OCI-LY7 (cell line): ENCODE results near the gene PDIA6. TPM values are rescaled to one million over a fixed set of nuclear protein-coding genes. Genes with fewer than 3 reads are reported as not detected.

Experiments used
- BruUV-seq: library from RNA; stranded (reverse); fragments of 400-500 nt; replicated peaks from 2 replicates; lab custom pipeline; 2021; lab: Mats Ljungman, UMichigan
- CTCF ChIA-PET: fragments of 300-600 bp; sonication (Branson Sonifier 250); formaldehyde crosslinking; loops from one replicate; lab custom pipeline; 2022; ENCODE audit warnings: antibody characterized with exemption; ENCODE audit not compliant: unreplicated experiment; lab: Charles Lee
- POLR2A ChIA-PET: fragments of 300-600 bp; sonication (Branson Sonifier 250); formaldehyde crosslinking; loops from one replicate; lab custom pipeline; 2022; ENCODE audit warnings: antibody characterized with exemption; lab: Charles Lee
- DNase-seq: peaks from one replicate; pipeline ENCODE4 v3.0.0-alpha.2; 2015; ENCODE audit warnings: low spot score
- H2AFZ ChIP-seq: fragments of 200-600 bp; sonication (generic), shearing (Covaris generic); 2 replicates; pipeline ENCODE4 v1.6.1; 2014; ENCODE audit warnings: mild to moderate bottlenecking, antibody characterized with exemption, low read length, moderate library complexity
- H3K27ac ChIP-seq: fragments of 200-600 bp; sonication (generic); 2 replicates; pipeline ENCODE4 v1.5.1; 2014; ENCODE audit warnings: mixed run types, low read depth, mild to moderate bottlenecking, moderate library complexity, low read length, inconsistent platforms; ENCODE audit not compliant: poor library complexity, severe bottlenecking
- H3K36me3 ChIP-seq: fragments of 200-600 bp; sonication (generic); 2 replicates; pipeline ENCODE4 v1.6.1; 2014; ENCODE audit warnings: mild to moderate bottlenecking, antibody characterized with exemption, low read length, moderate library complexity, mixed read lengths; ENCODE audit not compliant: insufficient read depth
- H3K4me1 ChIP-seq: fragments of 200-600 bp; sonication (generic); 2 replicates; pipeline ENCODE4 v1.5.1; 2014; ENCODE audit warnings: mild to moderate bottlenecking, low read length; ENCODE audit not compliant: insufficient read depth, poor library complexity, severe bottlenecking
- H3K4me2 ChIP-seq: fragments of 200-600 bp; sonication (generic); 2 replicates; pipeline ENCODE4 v1.6.1; 2014; ENCODE audit warnings: mild to moderate bottlenecking, low read length
- H3K4me3 ChIP-seq: fragments of 200-600 bp; sonication (generic); 2 replicates; pipeline ENCODE4 v1.5.1; 2014; ENCODE audit warnings: mild to moderate bottlenecking, low read depth, low read length; ENCODE audit not compliant: poor library complexity, severe bottlenecking
- H3K79me2 ChIP-seq: fragments of 200-600 bp; sonication (generic); 2 replicates; pipeline ENCODE4 v1.6.1; 2016; ENCODE audit warnings: low read depth, mild to moderate bottlenecking, low read length, moderate library complexity, mixed read lengths; ENCODE audit not compliant: insufficient read depth
- H3K9me2 ChIP-seq: fragments of 200-600 bp; sonication (generic); 2 replicates; pipeline ENCODE4 v1.6.1; 2016; ENCODE audit warnings: mild to moderate bottlenecking, low read length, mixed read lengths; ENCODE audit not compliant: insufficient read depth
- H3K9me3 ChIP-seq: fragments of 200-600 bp; sonication (generic); 2 replicates; pipeline ENCODE4 v1.6.1; 2014; ENCODE audit warnings: mild to moderate bottlenecking, mixed run types, low read length, mixed read lengths
- H4K20me1 ChIP-seq: fragments of 200-600 bp; sonication (generic); 2 replicates; pipeline ENCODE4 v1.6.1; 2014; ENCODE audit warnings: mild to moderate bottlenecking, antibody characterized with exemption, low read length, moderate library complexity, mixed read lengths; ENCODE audit not compliant: insufficient read depth
- CTCF ChIP-seq: fragments of 200-600 bp; sonication (generic); conservative IDR thresholded peaks from 2 replicates; pipeline ENCODE4 v1.5.1; 2014; ENCODE audit warnings: mild to moderate bottlenecking, antibody characterized with exemption, low read length, moderate library complexity, mixed read lengths
- EZH2phosphoT487 ChIP-seq: fragments of 200-600 bp; sonication (generic); IDR thresholded peaks from 2 replicates; pipeline ENCODE4 v1.6.1; 2018; ENCODE audit warnings: low read depth, borderline replicate concordance, mild to moderate bottlenecking, mixed run types, antibody characterized with exemption, low read length, moderate library complexity, mixed read lengths
- intact Hi-C: fragments of 100-400 bp; cut with micrococcal nuclease; formaldehyde crosslinking; loops from one replicate; pipeline ENCODE4 v1.10.0; 2022; ENCODE audit not compliant: unreplicated experiment
- total RNA-seq, 2 experiments: library from RNA; depleted of rRNA in 1 of 2; stranded (reverse); fragments of >200 nt in 1 of 2; shearing (Covaris generic) in 1 of 2; gene quantifications; 2 replicates each; pipeline ENCODE4 v1.2.3, GENCODE V29; 2014 to 2022

The PDIA6 gene
- total RNA-seq, 2 experiments from 2014 or later = 150 to 171 TPM

GRCh38 chr2:10763461-10763800 lies 49.2 kb downstream of the PDIA6 start:
- Histone ChIP-seq H2AFZ (no peak overlapping the region), H3K4me1 (peaks cover 7% of the 10 kb centered on the region), H3K9me2 (no peaks in the 10 kb centered on the region), H3K9me3 (no peaks in the 10 kb centered on the region), H4K20me1 (no peaks in the 10 kb centered on the region), H3K4me3 (no peak overlapping the region), H3K4me2 (no peak overlapping the region), H3K36me3 (no peaks in the 10 kb centered on the region), H3K27ac (no peak overlapping the region), H3K79me2 (no peaks in the 10 kb centered on the region)
- intact Hi-C loops = no loop called here
- no peak for DNase-seq
- TF ChIP-seq CTCF = no peak
- TF ChIP-seq EZH2phosphoT487 = no peak
- ChIA-PET POLR2A (no interaction called here), CTCF (no interaction called here)
- BruUV-seq = no TSS peak

- intact Hi-C loops = no loop called here
- no peak overlapping the region for H2AFZ ChIP-seq
- peaks cover 7% of the 10 kb centered on the region for H3K4me1 ChIP-seq
- no peak for TF ChIP-seq EZH2phosphoT487
- TF ChIP-seq CTCF = no peak
- H3K9me2 ChIP-seq = no peaks in the 10 kb centered on the region
- H3K4me3 ChIP-seq = no peak overlapping the region
- H3K79me2 ChIP-seq = no peaks in the 10 kb centered on the region
- H3K9me3 ChIP-seq = no peaks in the 10 kb centered on the region
- DNase-seq = no peak
- ChIA-PET POLR2A (no interaction called here), CTCF (no interaction called here)
- H4K20me1 ChIP-seq = no peaks in the 10 kb centered on the region
- H3K4me2 ChIP-seq = no peak overlapping the region
- H3K27ac ChIP-seq = no peak overlapping the region
- no peaks in the 10 kb centered on the region for H3K36me3 ChIP-seq
- no TSS peak for BruUV-seq
Measured at GRCh38 chr2:10762651-10763460, 49.7 kb downstream of the PDIA6 start.

GRCh38 chr2:10761591-10761990 lies 51.0 kb downstream of the PDIA6 start:
- Histone ChIP-seq H3K9me2 (no peaks in the 10 kb centered on the region), H3K79me2 (no peaks in the 10 kb centered on the region), H3K4me2 (no peak overlapping the region), H3K27ac (no peak overlapping the region), H3K4me3 (no peak overlapping the region), H3K9me3 (no peaks in the 10 kb centered on the region), H3K36me3 (no peaks in the 10 kb centered on the region), H4K20me1 (no peaks in the 10 kb centered on the region), H2AFZ (no peak overlapping the region), H3K4me1 (peaks cover 7% of the 10 kb centered on the region)
- TF ChIP-seq EZH2phosphoT487 = no peak
- no peak for TF ChIP-seq CTCF
- no TSS peak for BruUV-seq
- DNase-seq = no peak
- ChIA-PET POLR2A (no interaction called here), CTCF (no interaction called here)
- intact Hi-C loops = no loop called here
